ENCODE data around the gene KLHL42. TPM values are rescaled to one million over a fixed set of nuclear protein-coding genes. Genes with fewer than 3 reads are reported as not detected.

The KLHL42 gene
- total and polyA plus RNA-seq, 2 experiments from 2014 or later: 7.6 to 33.2 TPM

GRCh38 chr12:27751386-27752047 lies 28.5 kb upstream of the KLHL42 start:
- Mint-ChIP-seq H3K9me3 (no peaks in the 10 kb centered on the region), H3K27ac (peak overlapping the region; percentile 70; the same call in 1 of the 2 replicates), H3K27me3 (ENCODE audit: insufficient read depth, low read depth, poor library complexity) (no peaks in the 10 kb centered on the region), H3K4me3 (no peak overlapping the region), H3K4me1 (peaks cover 3% of the 10 kb centered on the region; the same call in 1 of the 3 replicates), H3K36me3 (ENCODE audit: low read depth) (peaks cover 17% of the 10 kb centered on the region)
- Histone ChIP-seq H4K20me1 (replicated peaks; ENCODE audit: insufficient read depth) (no peaks in the 10 kb centered on the region; the same call in 1 of the 2 replicates), H3K4me3 (no peak overlapping the region), H3K27me3 (ENCODE audit: insufficient read depth) (no peaks in the 10 kb centered on the region), H2AFZ (no peak overlapping the region), H3F3A (replicated peaks; ENCODE audit: low read depth) (no peaks in the 10 kb centered on the region), H3K27ac (ENCODE audit: low read depth) (no peak overlapping the region), H3K79me2 (replicated peaks; ENCODE audit: insufficient read depth) (no peaks in the 10 kb centered on the region), H3K36me3 (ENCODE audit: insufficient read depth) (peaks cover 8% of the 10 kb centered on the region; the same call in 1 of the 2 replicates), H3K4me1 (ENCODE audit: insufficient read depth) (no peaks in the 10 kb centered on the region), H3K4me2 (no peak overlapping the region), H3K9me2 (ENCODE audit: insufficient read depth) (no peaks in the 10 kb centered on the region)
- DNase-seq (ENCODE audit: low spot score) (no peak), ATAC-seq (no peak)
- TF ChIP-seq JUNB (IDR thresholded peaks at IDR 0.05; ENCODE audit: unreplicated experiment) (no peak), ZNF331 (CRISPR knock-in tag; IDR thresholded peaks at IDR 0.05; ENCODE audit: low read depth) (no peak), CREB1 (CRISPR knock-in tag; IDR thresholded peaks at IDR 0.05; ENCODE audit: low read depth) (no peak), ZNF114 (CRISPR knock-in tag; IDR thresholded peaks at IDR 0.05) (no peak)

- Histone ChIP-seq H3K4me1 (ENCODE audit: insufficient read depth) (no peaks in the 10 kb centered on the region), H2AFZ (no peak overlapping the region), H3K9me2 (ENCODE audit: insufficient read depth) (no peaks in the 10 kb centered on the region), H3K27ac (ENCODE audit: low read depth) (no peak overlapping the region), H3K27me3 (ENCODE audit: insufficient read depth) (no peaks in the 10 kb centered on the region), H3K4me3 (no peak overlapping the region), H3F3A (replicated peaks; ENCODE audit: low read depth) (no peaks in the 10 kb centered on the region), H3K79me2 (replicated peaks; ENCODE audit: insufficient read depth) (no peaks in the 10 kb centered on the region), H3K36me3 (ENCODE audit: insufficient read depth) (peaks cover 8% of the 10 kb centered on the region; the same call in 1 of the 2 replicates), H4K20me1 (replicated peaks; ENCODE audit: insufficient read depth) (no peaks in the 10 kb centered on the region; the same call in 1 of the 2 replicates), H3K4me2 (no peak overlapping the region)
- TF ChIP-seq ETS1 (IDR thresholded peaks at IDR 0.05): no peak
- TF ChIP-seq, protein P1, sequence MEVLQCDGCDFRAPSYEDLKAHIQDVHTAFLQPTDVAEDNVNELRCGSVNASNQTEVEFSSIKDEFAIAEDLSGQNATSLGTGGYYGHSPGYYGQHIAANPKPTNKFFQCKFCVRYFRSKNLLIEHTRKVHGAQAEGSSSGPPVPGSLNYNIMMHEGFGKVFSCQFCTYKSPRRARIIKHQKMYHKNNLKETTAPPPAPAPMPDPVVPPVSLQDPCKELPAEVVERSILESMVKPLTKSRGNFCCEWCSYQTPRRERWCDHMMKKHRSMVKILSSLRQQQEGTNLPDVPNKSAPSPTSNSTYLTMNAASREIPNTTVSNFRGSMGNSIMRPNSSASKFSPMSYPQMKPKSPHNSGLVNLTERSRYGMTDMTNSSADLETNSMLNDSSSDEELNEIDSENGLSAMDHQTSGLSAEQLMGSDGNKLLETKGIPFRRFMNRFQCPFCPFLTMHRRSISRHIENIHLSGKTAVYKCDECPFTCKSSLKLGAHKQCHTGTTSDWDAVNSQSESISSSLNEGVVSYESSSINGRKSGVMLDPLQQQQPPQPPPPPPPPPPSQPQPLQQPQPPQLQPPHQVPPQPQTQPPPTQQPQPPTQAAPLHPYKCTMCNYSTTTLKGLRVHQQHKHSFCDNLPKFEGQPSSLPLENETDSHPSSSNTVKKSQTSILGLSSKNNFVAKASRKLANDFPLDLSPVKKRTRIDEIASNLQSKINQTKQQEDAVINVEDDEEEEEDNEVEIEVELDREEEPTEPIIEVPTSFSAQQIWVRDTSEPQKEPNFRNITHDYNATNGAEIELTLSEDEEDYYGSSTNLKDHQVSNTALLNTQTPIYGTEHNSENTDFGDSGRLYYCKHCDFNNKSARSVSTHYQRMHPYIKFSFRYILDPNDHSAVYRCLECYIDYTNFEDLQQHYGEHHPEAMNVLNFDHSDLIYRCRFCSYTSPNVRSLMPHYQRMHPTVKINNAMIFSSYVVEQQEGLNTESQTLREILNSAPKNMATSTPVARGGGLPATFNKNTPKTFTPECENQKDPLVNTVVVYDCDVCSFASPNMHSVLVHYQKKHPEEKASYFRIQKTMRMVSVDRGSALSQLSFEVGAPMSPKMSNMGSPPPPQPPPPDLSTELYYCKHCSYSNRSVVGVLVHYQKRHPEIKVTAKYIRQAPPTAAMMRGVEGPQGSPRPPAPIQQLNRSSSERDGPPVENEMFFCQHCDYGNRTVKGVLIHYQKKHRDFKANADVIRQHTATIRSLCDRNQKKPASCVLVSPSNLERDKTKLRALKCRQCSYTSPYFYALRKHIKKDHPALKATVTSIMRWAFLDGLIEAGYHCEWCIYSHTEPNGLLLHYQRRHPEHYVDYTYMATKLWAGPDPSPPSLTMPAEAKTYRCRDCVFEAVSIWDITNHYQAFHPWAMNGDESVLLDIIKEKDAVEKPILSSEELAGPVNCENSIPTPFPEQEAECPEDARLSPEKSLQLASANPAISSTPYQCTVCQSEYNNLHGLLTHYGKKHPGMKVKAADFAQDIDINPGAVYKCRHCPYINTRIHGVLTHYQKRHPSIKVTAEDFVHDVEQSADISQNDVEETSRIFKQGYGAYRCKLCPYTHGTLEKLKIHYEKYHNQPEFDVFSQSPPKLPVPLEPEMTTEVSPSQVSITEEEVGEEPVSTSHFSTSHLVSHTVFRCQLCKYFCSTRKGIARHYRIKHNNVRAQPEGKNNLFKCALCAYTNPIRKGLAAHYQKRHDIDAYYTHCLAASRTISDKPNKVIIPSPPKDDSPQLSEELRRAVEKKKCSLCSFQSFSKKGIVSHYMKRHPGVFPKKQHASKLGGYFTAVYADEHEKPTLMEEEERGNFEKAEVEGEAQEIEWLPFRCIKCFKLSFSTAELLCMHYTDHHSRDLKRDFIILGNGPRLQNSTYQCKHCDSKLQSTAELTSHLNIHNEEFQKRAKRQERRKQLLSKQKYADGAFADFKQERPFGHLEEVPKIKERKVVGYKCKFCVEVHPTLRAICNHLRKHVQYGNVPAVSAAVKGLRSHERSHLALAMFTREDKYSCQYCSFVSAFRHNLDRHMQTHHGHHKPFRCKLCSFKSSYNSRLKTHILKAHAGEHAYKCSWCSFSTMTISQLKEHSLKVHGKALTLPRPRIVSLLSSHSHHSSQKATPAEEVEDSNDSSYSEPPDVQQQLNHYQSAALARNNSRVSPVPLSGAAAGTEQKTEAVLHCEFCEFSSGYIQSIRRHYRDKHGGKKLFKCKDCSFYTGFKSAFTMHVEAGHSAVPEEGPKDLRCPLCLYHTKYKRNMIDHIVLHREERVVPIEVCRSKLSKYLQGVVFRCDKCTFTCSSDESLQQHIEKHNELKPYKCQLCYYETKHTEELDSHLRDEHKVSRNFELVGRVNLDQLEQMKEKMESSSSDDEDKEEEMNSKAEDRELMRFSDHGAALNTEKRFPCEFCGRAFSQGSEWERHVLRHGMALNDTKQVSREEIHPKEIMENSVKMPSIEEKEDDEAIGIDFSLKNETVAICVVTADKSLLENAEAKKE (CRISPR knock-in tag; IDR thresholded peaks at IDR 0.05): no peak
- no peak for TF ChIP-seq ZNF114 (CRISPR knock-in tag; IDR thresholded peaks at IDR 0.05)
- no peak for TF ChIP-seq REST (IDR thresholded peaks at IDR 0.05; ENCODE audit: unreplicated experiment)
- no peak for ATAC-seq
- Mint-ChIP-seq H3K27ac (no peak overlapping the region), H3K9me3 (no peaks in the 10 kb centered on the region), H3K36me3 (ENCODE audit: low read depth) (peaks cover 18% of the 10 kb centered on the region), H3K27me3 (ENCODE audit: insufficient read depth, low read depth, poor library complexity) (no peaks in the 10 kb centered on the region), H3K4me3 (no peak overlapping the region), H3K4me1 (peaks cover 3% of the 10 kb centered on the region; the same call in 1 of the 3 replicates)
- DNase-seq (ENCODE audit: low spot score): no peak
Observed at GRCh38 chr12:27754795-27755194, 25.2 kb upstream of the KLHL42 start.

Measured in GM23338 (cell line).